HepG2 (cell line): ENCODE measurements around the gene GFER. TPM values are rescaled to one million over a fixed set of nuclear protein-coding genes. Genes with fewer than 3 reads are reported as not detected.

ENCODE experiments used
- ARHGAP35 ChIP-seq: sonication (generic); formaldehyde crosslinking; IDR thresholded peaks from 2 replicates; pipeline ENCODE4 v1.9.0; 2022; ENCODE audit warnings: mild to moderate bottlenecking, inconsistent platforms, moderate library complexity, missing genetic modification reagents, borderline replicate concordance
- CBX1 ChIP-seq: IDR thresholded peaks from one replicate; pipeline ENCODE4 v1.6.1; 2016; ENCODE audit warnings: antibody characterized with exemption, low read depth
- DR1 ChIP-seq: sonication (generic); formaldehyde crosslinking; IDR thresholded peaks from 2 replicates; pipeline ENCODE4 v1.8.0; 2021; ENCODE audit warnings: mild to moderate bottlenecking, missing genetic modification reagents, inconsistent platforms
- ELF4 ChIP-seq: sonication (generic); formaldehyde crosslinking; IDR thresholded peaks from 2 replicates; pipeline ENCODE4 v1.5.0; 2020; ENCODE audit warnings: missing genetic modification reagents, mild to moderate bottlenecking, moderate library complexity, borderline replicate concordance
- FOXA3 ChIP-seq: IDR thresholded peaks from 2 replicates; pipeline ENCODE4 v1.6.1; 2016; ENCODE audit warnings: missing genetic modification reagents, missing compliant biosample characterization
- GLMP ChIP-seq: sonication (generic); formaldehyde crosslinking; IDR thresholded peaks from 2 replicates; pipeline ENCODE4 v1.9.0; 2021; ENCODE audit warnings: missing genetic modification reagents, mild to moderate bottlenecking, borderline replicate concordance
- HNF1A ChIP-seq, 2 experiments: sonication (generic) in 1 of 2; formaldehyde crosslinking in 1 of 2; IDR thresholded peaks; 2 replicates each; pipeline versions ENCODE4 v1.4.0 to v1.6.1; 2016 to 2020; ENCODE audit warnings: borderline replicate concordance in 1 of 2, low read depth in 1 of 2, mild to moderate bottlenecking in 1 of 2, missing genetic modification reagents in 1 of 2
- NR1H2 ChIP-seq: sonication (generic); formaldehyde crosslinking; IDR thresholded peaks from 2 replicates; pipeline ENCODE4 v1.8.1; 2022; ENCODE audit warnings: low read depth, missing genetic modification reagents, borderline replicate concordance
- PBX3 ChIP-seq: sonication (generic); formaldehyde crosslinking; IDR thresholded peaks from 2 replicates; pipeline ENCODE4 v1.8.1; 2023; ENCODE audit warnings: missing genetic modification reagents, inconsistent platforms, borderline replicate concordance
- RFXANK ChIP-seq: IDR thresholded peaks from 2 replicates; pipeline ENCODE4 v1.6.1; 2016
- SP1 ChIP-seq, 2 experiments: fragments of 450-650 bp in 1 of 2; sonication (generic) in 1 of 2; formaldehyde crosslinking in 1 of 2; IDR thresholded peaks; 2 replicates each; pipeline versions ENCODE4 v1.4.0 to v1.6.1; 2016 to 2020; ENCODE audit warnings: missing genetic modification reagents in 1 of 2
- ZBTB43 ChIP-seq: sonication (generic); formaldehyde crosslinking; conservative IDR thresholded peaks from 2 replicates; pipeline ENCODE4 v1.4.0; 2020; ENCODE audit warnings: missing genetic modification reagents
- ZNF256 ChIP-seq: sonication (generic); formaldehyde crosslinking; conservative IDR thresholded peaks from 2 replicates; pipeline ENCODE4 v1.4.0; 2020; ENCODE audit warnings: missing genetic modification reagents
- ZNF484 ChIP-seq: sonication (generic); formaldehyde crosslinking; IDR thresholded peaks from 2 replicates; pipeline ENCODE4 v1.5.1; 2020; ENCODE audit warnings: mild to moderate bottlenecking, low read depth, missing genetic modification reagents, borderline replicate concordance
- ZNF556 ChIP-seq: sonication (generic); formaldehyde crosslinking; IDR thresholded peaks from 2 replicates; pipeline ENCODE4 v1.4.0; 2020; ENCODE audit warnings: mild to moderate bottlenecking, missing genetic modification reagents, borderline replicate concordance
- ZNF775 ChIP-seq: sonication (generic); formaldehyde crosslinking; IDR thresholded peaks from 2 replicates; pipeline ENCODE4 v1.4.0; 2020; ENCODE audit warnings: missing genetic modification reagents, mild to moderate bottlenecking, moderate library complexity, borderline replicate concordance
- ZNF790 ChIP-seq: sonication (generic); formaldehyde crosslinking; IDR thresholded peaks from 2 replicates; pipeline ENCODE4 v1.8.0; 2022; ENCODE audit warnings: missing genetic modification reagents, mild to moderate bottlenecking, borderline replicate concordance
- ZNF891 ChIP-seq: sonication (generic); formaldehyde crosslinking; IDR thresholded peaks from 2 replicates; pipeline ENCODE4 v1.5.0; 2020; ENCODE audit warnings: mild to moderate bottlenecking, missing genetic modification reagents
- ZSCAN9 ChIP-seq: IDR thresholded peaks from 2 replicates; pipeline ENCODE4 v1.6.1; 2016; ENCODE audit warnings: borderline replicate concordance
- polyA plus RNA-seq, 8 experiments: library from polyadenylated mRNA; depleted of rRNA in 3 of 8; stranded (reverse) in 7 of 8; unstranded in 1 of 8; fragments of >200 nt; fragmentation: Illumina TruSeq in 4 of 8; extraction: Trizol in 4 of 8; gene quantifications; 2 replicates each; pipeline versions ENCODE4 v1.2.1 to v1.2.3, GENCODE V29; 2011 to 2016; ENCODE audit warnings: low read depth in 4 of 8, missing spikeins in 1 of 8, mixed read lengths in 1 of 8; ENCODE audit not compliant: insufficient read depth in 1 of 8
- total RNA-seq, 5 experiments: library from RNA; depleted of rRNA; stranded (reverse); fragments of >200 nt; fragmentation: Illumina TruSeq; extraction: Trizol; gene quantifications; 2 replicates each; pipeline ENCODE4 v1.2.3, GENCODE V29; 2016; ENCODE audit warnings: low read depth in 1 of 5

GFER gene
- total and polyA plus RNA-seq, 2 of the 13 experiments (the other 11 are each of a cell fraction or from before 2014, with no cell fraction given): 28.6 to 71.7 TPM

- TF ChIP-seq FOXA3 (CRISPR knock-in tag) (peak; percentile 60), ZNF484 (CRISPR knock-in tag) (no peak; the same call in 1 of the 2 replicates), HNF1A (IDR thresholded peaks at IDR 0.05; ENCODE audit: low read depth) (no peak), HNF1A (CRISPR knock-in tag; IDR thresholded peaks at IDR 0.05; ENCODE audit: borderline replicate concordance) (no peak), PBX3 (CRISPR knock-in tag) (peak; percentile 7; the same call in 1 of the 2 replicates), ZNF775 (CRISPR knock-in tag) (no peak), NR1H2 (CRISPR knock-in tag) (no peak), SP1 (IDR thresholded peaks at IDR 0.05) (no peak), SP1 (CRISPR knock-in tag; IDR thresholded peaks at IDR 0.05) (no peak; the same call in 1 of the 2 replicates), DR1 (CRISPR knock-in tag) (0 out of 2 replicates have a peak, but pooled peaks have one; percentile 44), ZNF891 (CRISPR knock-in tag) (peak; percentile 12; the same call in 1 of the 2 replicates), GLMP (no peak), CBX1 (no peak), ZNF790 (CRISPR knock-in tag) (no peak), ZNF256 (no peak), RFXANK (CRISPR knock-in tag) (no peak), ZBTB43 (CRISPR knock-in tag) (peak; percentile 62), ELF4 (CRISPR knock-in tag) (no peak), ZNF556 (CRISPR knock-in tag) (0 out of 2 replicates have a peak, but pooled peaks have one; percentile 19), ARHGAP35 (CRISPR knock-in tag) (peak; percentile 56; the same call in 1 of the 2 replicates), ZSCAN9 (CRISPR knock-in tag) (no peak; the same call in 1 of the 2 replicates)
Measured at GRCh38 chr16:1983544-1984346, at the start of gene GFER (continued).
